A549 (cell line): Measurements from ENCODE around the gene TSPAN5. TPM values are rescaled to one million over a fixed set of nuclear protein-coding genes. Genes with fewer than 3 reads are reported as not detected.
"Not testable (repeated sequence)": the region's sequence is repeated elsewhere in the genome, so short reads cannot be mapped to it uniquely, and the experiment has no call there.

Source experiments
- ATAC-seq, 2 experiments: fragments of 200-7000 bp in 1 of 2; fragments of >200 bp in 1 of 2; cut with Nextera tagmentation in 1 of 2; cut with Tn5 transposase in 1 of 2; 3 replicates each; pipeline versions ENCODE4 v1.8.0 to v1.9.1; 2018 to 2020; ENCODE audit warnings: mild to moderate bottlenecking in 1 of 2, moderate library complexity in 1 of 2
- CTCF ChIA-PET: fragments of 300-600 bp; sonication (Branson Sonifier 250); formaldehyde crosslinking; extraction: SDS; loops from one replicate; lab custom pipeline; 2021; ENCODE audit warnings: antibody characterized with exemption, inconsistent platforms; lab: Yijun Ruan, JAX
- POLR2A ChIA-PET: fragments of 350-600 bp; formaldehyde crosslinking; extraction: SDS; loops from one replicate; lab custom pipeline; 2021; ENCODE audit warnings: antibody characterized with exemption, inconsistent platforms; lab: Yijun Ruan, JAX
- DNase-seq, 2 experiments: peaks; one replicate each; pipeline versions ENCODE4 v3.0.0 to v3.0.0-alpha.2; 2011 to 2016; ENCODE audit warnings: low read depth in 1 of 2, low spot score in 1 of 2
- FAIRE-seq: peaks from 2 replicates; lab custom pipeline; 2011; peaks lifted over from hg19 to GRCh38; lab: Jason Lieb, UNC
- H3K27ac ChIP-seq, 2 experiments: fragments of >200 bp; sonication (Bioruptor Twin); formaldehyde crosslinking; 3 replicates each; pipeline ENCODE4 v1.5.1; 2016 to 2017
- H3K4me1 ChIP-seq: fragments of >200 bp; sonication (Bioruptor Twin); formaldehyde crosslinking; 3 replicates; pipeline ENCODE4 v1.6.1; 2016
- H3K4me2 ChIP-seq: fragments of >200 bp; sonication (Bioruptor Twin); formaldehyde crosslinking; 3 replicates; pipeline ENCODE4 v1.6.1; 2016
- H3K4me3 ChIP-seq: fragments of >200 bp; sonication (Bioruptor Twin); formaldehyde crosslinking; 3 replicates; pipeline ENCODE4 v1.5.1; 2016
- H3K9me3 ChIP-seq: fragments of >200 bp; sonication (Bioruptor Twin); formaldehyde crosslinking; 3 replicates; pipeline ENCODE4 v1.6.1; 2016
- BHLHE40 ChIP-seq: IDR thresholded peaks from 2 replicates; pipeline ENCODE4 v1.6.1; 2012; ENCODE audit warnings: low read depth, low read length, inconsistent platforms
- CHD2 ChIP-seq: fragments of 150-350 bp; IDR thresholded peaks from 2 replicates; pipeline ENCODE4 v1.6.1; 2014; ENCODE audit warnings: low read length; ENCODE audit not compliant: partially characterized antibody
- EP300 ChIP-seq, 2 experiments: fragments of >200 bp; sonication (Bioruptor Twin); formaldehyde crosslinking; IDR thresholded peaks; 2 replicates in 1 of 2; 3 replicates in 1 of 2; pipeline ENCODE4 v1.6.1; 2016 to 2017
- HOXB5 ChIP-seq: fragments of 250-450 bp; sonication (Bioruptor Pico); IDR thresholded peaks from 2 replicates; pipeline ENCODE4 v1.5.0; 2020; ENCODE audit warnings: mild to moderate bottlenecking, moderate library complexity
- NR3C1 ChIP-seq: fragments of >200 bp; sonication (Bioruptor Twin); formaldehyde crosslinking; IDR thresholded peaks from 3 replicates; pipeline ENCODE4 v1.6.1; 2017
- PBX3 ChIP-seq: IDR thresholded peaks from 2 replicates; pipeline ENCODE4 v1.6.1; 2012
- PHF8 ChIP-seq: fragments of 200-600 bp; sonication (generic); IDR thresholded peaks from 2 replicates; pipeline ENCODE4 v1.6.1; 2016; ENCODE audit warnings: low read depth, mild to moderate bottlenecking, antibody characterized with exemption, moderate library complexity, borderline replicate concordance
- SREBF2 ChIP-seq: fragments of 450-650 bp; IDR thresholded peaks from 2 replicates; pipeline ENCODE4 v1.6.1; 2014; ENCODE audit warnings: mild to moderate bottlenecking, moderate library complexity
- TFCP2L1 ChIP-seq: fragments of 250-450 bp; sonication (Bioruptor Pico); IDR thresholded peaks from 2 replicates; pipeline ENCODE4 v1.5.0; 2021; ENCODE audit warnings: mild to moderate bottlenecking
- ZFP36 ChIP-seq: fragments of 450-650 bp; IDR thresholded peaks from 2 replicates; pipeline ENCODE4 v1.6.1; 2014; ENCODE audit warnings: borderline replicate concordance; ENCODE audit not compliant: partially characterized antibody
- WGBS: methylation state at CpG from one replicate; pipeline ENCODE4 v1.1.6; 2017; ENCODE audit errors: missing lambda C conversion rate; 5-methylcytosine and 5-hydroxymethylcytosine counted together
- polyA plus RNA-seq, 4 experiments: library from polyadenylated mRNA; depleted of rRNA in 3 of 4; stranded (reverse); fragments of >200 nt; fragmentation: RNase III in 1 of 4; extraction: RNeasy Plus Mini Kit Qiagen cat#74134 plus additional on column Dnase treatment in 1 of 4; gene quantifications; 2 replicates in 3 of 4; 3 replicates in 1 of 4; pipeline ENCODE4 v1.2.3, GENCODE V29; 2011 to 2017
- TF ChIP-seq, protein P1 (sequence below): fragments of 250-450 bp; sonication (Bioruptor Pico); IDR thresholded peaks from 2 replicates; pipeline ENCODE4 v1.5.0; 2021; ENCODE audit warnings: mild to moderate bottlenecking, moderate library complexity, borderline replicate concordance
- TF ChIP-seq, protein P2 (sequence below): fragments of 450-650 bp; IDR thresholded peaks from 2 replicates; pipeline ENCODE4 v1.6.1; 2014; ENCODE audit warnings: antibody characterized with exemption

TSPAN5 gene
- polyA plus RNA-seq, 2 of the 4 experiments (the other 2 are of a cell fraction), result 9.5 to 12.4 TPM

DNA sequence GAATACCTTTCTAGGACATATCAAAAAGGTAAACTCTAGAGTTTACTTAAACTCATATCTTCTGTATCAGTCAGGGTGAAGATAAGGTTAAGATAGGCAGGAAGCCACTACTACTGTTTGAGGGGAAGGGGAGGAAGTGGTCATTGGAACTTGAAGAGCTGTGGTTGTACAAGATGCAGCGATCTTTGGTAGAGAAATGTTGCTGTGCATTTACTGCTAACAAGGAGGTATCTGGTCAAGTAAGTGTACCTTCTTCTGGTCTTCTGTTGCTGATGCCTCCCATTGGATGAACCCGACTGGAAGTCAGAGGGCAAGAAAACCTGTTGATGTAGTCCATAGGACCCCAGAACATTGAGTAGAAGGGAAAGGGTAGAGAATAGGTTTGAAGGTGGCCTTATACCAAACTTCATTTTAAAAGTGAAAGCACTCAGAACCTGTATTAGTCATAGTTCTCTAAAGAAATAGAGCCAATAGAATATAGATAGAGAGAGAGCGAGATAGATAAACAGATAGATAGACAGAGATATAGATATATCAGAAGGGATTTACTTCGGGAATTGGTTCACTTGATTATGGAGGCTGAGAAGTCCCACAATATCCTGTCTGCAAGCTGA, 47.9 kb upstream of the TSPAN5 start (continued):
- TF ChIP-seq, protein P1, sequence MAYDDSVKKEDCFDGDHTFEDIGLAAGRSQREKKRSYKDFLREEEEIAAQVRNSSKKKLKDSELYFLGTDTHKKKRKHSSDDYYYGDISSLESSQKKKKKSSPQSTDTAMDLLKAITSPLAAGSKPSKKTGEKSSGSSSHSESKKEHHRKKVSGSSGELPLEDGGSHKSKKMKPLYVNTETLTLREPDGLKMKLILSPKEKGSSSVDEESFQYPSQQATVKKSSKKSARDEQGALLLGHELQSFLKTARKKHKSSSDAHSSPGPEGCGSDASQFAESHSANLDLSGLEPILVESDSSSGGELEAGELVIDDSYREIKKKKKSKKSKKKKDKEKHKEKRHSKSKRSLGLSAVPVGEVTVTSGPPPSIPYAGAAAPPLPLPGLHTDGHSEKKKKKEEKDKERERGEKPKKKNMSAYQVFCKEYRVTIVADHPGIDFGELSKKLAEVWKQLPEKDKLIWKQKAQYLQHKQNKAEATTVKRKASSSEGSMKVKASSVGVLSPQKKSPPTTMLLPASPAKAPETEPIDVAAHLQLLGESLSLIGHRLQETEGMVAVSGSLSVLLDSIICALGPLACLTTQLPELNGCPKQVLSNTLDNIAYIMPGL (CRISPR knock-in tag), result no peak

GRCh38 chr4:98705586-98705985, 47.2 kb upstream of the TSPAN5 start:
- CTCF ChIA-PET, H3K4me2 ChIP-seq, H3K9me3 ChIP-seq, POLR2A ChIA-PET, H3K27ac ChIP-seq, ATAC-seq, FAIRE-seq, H3K4me1 ChIP-seq, DNase-seq, H3K4me3 ChIP-seq: not testable (repeated sequence)
- 61% methylated on average over 3 of the region's 3 CpGs for WGBS

DNA sequence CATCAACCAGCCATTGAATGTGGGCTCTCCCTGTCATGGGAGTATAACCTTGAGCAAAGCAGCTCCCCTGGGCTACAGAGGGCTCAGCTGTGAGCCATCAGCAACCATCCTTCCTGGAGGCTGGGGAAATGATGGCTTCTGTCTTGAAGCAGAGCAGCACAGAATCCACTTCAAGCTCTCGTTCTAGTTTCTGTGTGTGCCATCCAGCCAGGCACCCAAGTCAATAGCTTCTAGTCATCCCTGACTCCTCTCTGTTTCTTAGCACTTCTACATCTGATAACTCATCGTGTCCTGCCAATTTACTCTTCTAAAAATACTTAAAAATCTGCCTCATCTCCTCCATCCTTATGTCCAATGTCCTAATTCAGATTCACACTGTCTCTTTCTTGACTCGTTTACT, 42.2 kb upstream of the TSPAN5 start:
- Histone ChIP-seq H3K4me2 (no peak overlapping the region), H3K27ac (no peak overlapping the region), H3K9me3 (peaks cover 6% of the 10 kb centered on the region; the same call in 1 of the 3 replicates), H3K4me1 (no peaks in the 10 kb centered on the region), H3K4me3 (no peak overlapping the region)
- POLR2A ChIA-PET, result no interaction called here
- ATAC-seq (no peak), FAIRE-seq (no peak), DNase-seq (no peak)
- 48% methylated on average over 3 of the region's 3 CpGs for WGBS
- CTCF ChIA-PET, result interaction anchor here (0.6 kb wide), 1 partner anchor 272 kb away, joined by 3 read pairs; no protein-coding TSS in a partner anchor
- TF ChIP-seq SREBF2 (no peak), TFCP2L1 (CRISPR knock-in tag) (no peak), PHF8 (no peak), ZFP36 (no peak), EP300 (IDR thresholded peaks at IDR 0.05) (no peak), CHD2 (no peak)

DNA sequence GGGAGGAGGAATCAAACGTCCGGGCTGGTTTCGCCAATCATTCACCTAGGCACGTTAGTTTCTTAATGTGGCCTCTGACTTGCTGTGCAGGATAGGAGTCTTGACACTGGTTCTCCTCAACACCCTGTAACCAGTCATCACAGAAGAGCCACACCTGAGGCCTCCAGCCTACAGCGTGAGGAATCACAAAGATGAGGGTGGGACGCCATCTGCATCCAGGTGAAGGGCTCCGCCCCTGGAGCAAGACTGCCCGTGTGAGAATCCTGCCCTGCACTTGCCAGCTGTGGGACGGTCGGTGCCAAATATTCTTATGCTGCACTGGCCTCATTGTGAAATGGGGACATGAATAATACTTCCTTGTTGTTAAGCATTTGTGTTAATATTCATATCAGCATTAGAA, 35.7 kb upstream of the TSPAN5 start:
- Histone ChIP-seq H3K4me3 (no peak overlapping the region), H3K27ac (no peak overlapping the region), H3K9me3 (no peaks in the 10 kb centered on the region), H3K4me2 (no peak overlapping the region), H3K4me1 (no peaks in the 10 kb centered on the region)
- ATAC-seq (no peak), FAIRE-seq (no peak), DNase-seq (no peak)
- ChIA-PET POLR2A (no interaction called here), CTCF (interaction anchor here (0.7 to 1.1 kb wide), 2 partner anchors 275 to 300 kb away, joined by 3 read pairs; no protein-coding TSS in a partner anchor)
- no peak for TF ChIP-seq PBX3
- WGBS, result 87% methylated on average over 10 of the region's 10 CpGs

DNA sequence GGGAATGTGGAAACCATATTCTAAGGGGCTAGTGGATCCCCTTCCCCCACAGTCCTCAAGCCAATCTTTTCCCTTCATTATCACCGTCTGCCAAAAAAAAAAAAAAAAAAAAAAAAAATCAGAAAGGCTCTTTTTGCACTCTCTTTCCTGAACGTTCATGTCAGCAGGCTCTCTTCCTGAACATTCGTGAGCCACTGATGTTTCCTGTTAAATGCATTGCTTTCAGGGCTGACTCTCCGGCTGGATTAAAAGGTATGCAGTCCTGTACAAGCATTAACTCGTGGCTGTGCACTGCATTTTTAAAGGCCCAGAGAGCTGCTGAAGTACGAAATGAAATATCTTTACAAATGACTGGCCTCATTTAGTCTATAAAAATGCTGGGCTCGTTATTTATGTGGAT, 34.0 kb upstream of the TSPAN5 start:
- TF ChIP-seq CHD2, result no peak
- no peak for TF ChIP-seq HOXB5 (CRISPR knock-in tag)
- TF ChIP-seq, protein P2, sequence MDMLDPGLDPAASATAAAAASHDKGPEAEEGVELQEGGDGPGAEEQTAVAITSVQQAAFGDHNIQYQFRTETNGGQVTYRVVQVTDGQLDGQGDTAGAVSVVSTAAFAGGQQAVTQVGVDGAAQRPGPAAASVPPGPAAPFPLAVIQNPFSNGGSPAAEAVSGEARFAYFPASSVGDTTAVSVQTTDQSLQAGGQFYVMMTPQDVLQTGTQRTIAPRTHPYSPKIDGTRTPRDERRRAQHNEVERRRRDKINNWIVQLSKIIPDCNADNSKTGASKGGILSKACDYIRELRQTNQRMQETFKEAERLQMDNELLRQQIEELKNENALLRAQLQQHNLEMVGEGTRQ, result no peak
- no peak for TF ChIP-seq NR3C1
- TF ChIP-seq TFCP2L1 (CRISPR knock-in tag), result no peak
- TF ChIP-seq BHLHE40, result no peak
- ChIA-PET CTCF (no interaction called here), POLR2A (no interaction called here)
- 48% methylated on average over 7 of the region's 7 CpGs for WGBS
- ATAC-seq (no peak), DNase-seq (no peak), FAIRE-seq (no peak)
- Histone ChIP-seq H3K4me1 (peaks cover 8% of the 10 kb centered on the region; the same call in 2 of the 3 replicates), H3K9me3 (no peaks in the 10 kb centered on the region), H3K27ac (no peak overlapping the region), H3K4me3 (no peak overlapping the region), H3K4me2 (no peak overlapping the region)
